KMS-11 (cell line): Measurements from ENCODE around the gene RPL35A.
"Not testable (repeated sequence)": the region's sequence is repeated elsewhere in the genome, so short reads cannot be mapped to it uniquely, and the experiment has no call there.

Source experiments
- H2AFZ ChIP-seq: fragments of 200-600 bp; sonication (generic); 2 replicates; pipeline ENCODE4 v1.6.1; 2016; ENCODE audit warnings: antibody characterized with exemption, mixed run types, low read depth
- H3K27ac ChIP-seq: fragments of 200-600 bp; sonication (generic); 2 replicates; pipeline ENCODE4 v1.6.1; 2016; ENCODE audit warnings: mild to moderate bottlenecking, mixed run types
- H3K27me3 ChIP-seq: fragments of 200-600 bp; sonication (generic); 2 replicates; pipeline ENCODE4 v1.6.1; 2017; ENCODE audit warnings: mild to moderate bottlenecking, low read depth, mixed run types, moderate library complexity; ENCODE audit not compliant: insufficient read depth
- H3K36me3 ChIP-seq: fragments of 200-600 bp; sonication (generic); 2 replicates; pipeline ENCODE4 v1.6.1; 2017; ENCODE audit warnings: mild to moderate bottlenecking, mixed run types; ENCODE audit not compliant: insufficient read depth
- H3K4me1 ChIP-seq: fragments of 200-600 bp; sonication (generic); 2 replicates; pipeline ENCODE4 v1.6.1; 2016; ENCODE audit warnings: mild to moderate bottlenecking, low read depth, mixed run types; ENCODE audit not compliant: poor library complexity, severe bottlenecking
- H3K4me2 ChIP-seq: fragments of 200-600 bp; sonication (generic); 2 replicates; pipeline ENCODE4 v1.7.0; 2016; ENCODE audit warnings: mild to moderate bottlenecking, mixed run types
- H3K4me3 ChIP-seq: fragments of 200-600 bp; sonication (generic); IDR thresholded peaks from 2 replicates; pipeline ENCODE4 v1.6.1; 2017; ENCODE audit warnings: low read depth, low read length, mixed read lengths; ENCODE audit not compliant: insufficient read depth
- H3K79me2 ChIP-seq: fragments of 200-600 bp; sonication (generic); 2 replicates; pipeline ENCODE4 v1.6.1; 2016; ENCODE audit warnings: low read depth, mixed run types; ENCODE audit not compliant: insufficient read depth
- H3K9ac ChIP-seq: fragments of 200-600 bp; sonication (generic); 2 replicates; pipeline ENCODE4 v1.6.1; 2016; ENCODE audit warnings: mild to moderate bottlenecking, mixed run types
- H4K20me1 ChIP-seq: fragments of 200-600 bp; sonication (generic); 2 replicates; pipeline ENCODE4 v1.6.1; 2016; ENCODE audit warnings: mild to moderate bottlenecking, mixed run types; ENCODE audit not compliant: insufficient read depth
- CTCF ChIP-seq: fragments of 200-600 bp; sonication (generic); conservative IDR thresholded peaks from 2 replicates; pipeline ENCODE4 v1.6.1; 2017; ENCODE audit warnings: low read depth, mild to moderate bottlenecking, antibody characterized with exemption, low read length, moderate library complexity, mixed read lengths

The RPL35A gene

GRCh38 chr3:197963019-197963637 is 13.1 kb downstream of the RPL35A start:
- TF ChIP-seq CTCF: no peak
- Histone ChIP-seq H3K27me3 (no peaks in the 10 kb centered on the region), H3K79me2 (no peaks in the 10 kb centered on the region), H3K27ac (no peak overlapping the region), H3K9ac (no peak overlapping the region), H2AFZ (no peak overlapping the region), H3K4me1 (peaks cover 15% of the 10 kb centered on the region), H4K20me1 (no peaks in the 10 kb centered on the region), H3K36me3 (no peaks in the 10 kb centered on the region), H3K4me2 (no peak overlapping the region), H3K4me3 (no peak overlapping the region)

- not testable (repeated sequence) for H3K4me3 ChIP-seq, H4K20me1 ChIP-seq, H3K4me2 ChIP-seq, H3K27ac ChIP-seq, H3K27me3 ChIP-seq, H3K4me1 ChIP-seq, H2AFZ ChIP-seq, H3K79me2 ChIP-seq, H3K9ac ChIP-seq, H3K36me3 ChIP-seq
These were observed 17.5 kb downstream of the RPL35A start for GRCh38 chr3:197967337-197967989.

GRCh38 chr3:197970588-197970987 is 20.6 kb downstream of the RPL35A start:
- Histone ChIP-seq H3K27ac (no peak overlapping the region), H3K36me3 (no peaks in the 10 kb centered on the region), H3K27me3 (no peaks in the 10 kb centered on the region), H2AFZ (no peak overlapping the region), H3K4me1 (no peaks in the 10 kb centered on the region), H4K20me1 (no peaks in the 10 kb centered on the region), H3K9ac (no peak overlapping the region), H3K79me2 (no peaks in the 10 kb centered on the region), H3K4me3 (no peak overlapping the region), H3K4me2 (no peak overlapping the region)
- TF ChIP-seq CTCF: no peak

- no peaks in the 10 kb centered on the region for H3K79me2 ChIP-seq
- H3K9ac ChIP-seq: no peak overlapping the region
- H3K4me3 ChIP-seq: no peak overlapping the region
- no peak overlapping the region for H3K27ac ChIP-seq
- no peak for TF ChIP-seq CTCF
- no peaks in the 10 kb centered on the region for H4K20me1 ChIP-seq
- H3K27me3 ChIP-seq: no peaks in the 10 kb centered on the region
- H3K36me3 ChIP-seq: no peaks in the 10 kb centered on the region
- H2AFZ ChIP-seq: no peak overlapping the region
- H3K4me1 ChIP-seq: no peaks in the 10 kb centered on the region
- H3K4me2 ChIP-seq: no peak overlapping the region
These were observed 24.0 kb downstream of the RPL35A start for GRCh38 chr3:197974016-197974415.

GRCh38 chr3:197975311-197975710 is 25.3 kb downstream of the RPL35A start:
- H3K4me1 ChIP-seq: no peaks in the 10 kb centered on the region
- no peak overlapping the region for H3K27ac ChIP-seq
- no peak for TF ChIP-seq CTCF
- no peak overlapping the region for H2AFZ ChIP-seq
- H3K4me3 ChIP-seq: no peak overlapping the region
- H3K9ac ChIP-seq: no peak overlapping the region
- H3K79me2 ChIP-seq: no peaks in the 10 kb centered on the region
- no peaks in the 10 kb centered on the region for H4K20me1 ChIP-seq
- H3K27me3 ChIP-seq: no peaks in the 10 kb centered on the region
- H3K4me2 ChIP-seq: no peak overlapping the region
- H3K36me3 ChIP-seq: no peaks in the 10 kb centered on the region
